ENCODE measurements around the gene TANGO6.

The TANGO6 gene

GRCh38 chr16:69031877-69032301 is 188.6 kb downstream of the TANGO6 start:
- H3K4me1 ChIP-seq (ENCODE audit: control insufficient read depth, low read depth, low read length): no peaks in the 10 kb centered on the region
- H3K27ac ChIP-seq (ENCODE audit: low read length): no peak overlapping the region
- no peak overlapping the region for H3K4me3 ChIP-seq (ENCODE audit: low read length)
- no peak overlapping the region for H3K9ac ChIP-seq (ENCODE audit: low read length)
- no peaks in the 10 kb centered on the region for H3K9me3 ChIP-seq (ENCODE audit: control insufficient read depth, low read depth, low read length)
- no peaks in the 10 kb centered on the region for H3K27me3 ChIP-seq (ENCODE audit: control insufficient read depth, insufficient read depth, low read length)
- no peaks in the 10 kb centered on the region for H3K36me3 ChIP-seq (ENCODE audit: control insufficient read depth, low read depth, low read length)

DNA sequence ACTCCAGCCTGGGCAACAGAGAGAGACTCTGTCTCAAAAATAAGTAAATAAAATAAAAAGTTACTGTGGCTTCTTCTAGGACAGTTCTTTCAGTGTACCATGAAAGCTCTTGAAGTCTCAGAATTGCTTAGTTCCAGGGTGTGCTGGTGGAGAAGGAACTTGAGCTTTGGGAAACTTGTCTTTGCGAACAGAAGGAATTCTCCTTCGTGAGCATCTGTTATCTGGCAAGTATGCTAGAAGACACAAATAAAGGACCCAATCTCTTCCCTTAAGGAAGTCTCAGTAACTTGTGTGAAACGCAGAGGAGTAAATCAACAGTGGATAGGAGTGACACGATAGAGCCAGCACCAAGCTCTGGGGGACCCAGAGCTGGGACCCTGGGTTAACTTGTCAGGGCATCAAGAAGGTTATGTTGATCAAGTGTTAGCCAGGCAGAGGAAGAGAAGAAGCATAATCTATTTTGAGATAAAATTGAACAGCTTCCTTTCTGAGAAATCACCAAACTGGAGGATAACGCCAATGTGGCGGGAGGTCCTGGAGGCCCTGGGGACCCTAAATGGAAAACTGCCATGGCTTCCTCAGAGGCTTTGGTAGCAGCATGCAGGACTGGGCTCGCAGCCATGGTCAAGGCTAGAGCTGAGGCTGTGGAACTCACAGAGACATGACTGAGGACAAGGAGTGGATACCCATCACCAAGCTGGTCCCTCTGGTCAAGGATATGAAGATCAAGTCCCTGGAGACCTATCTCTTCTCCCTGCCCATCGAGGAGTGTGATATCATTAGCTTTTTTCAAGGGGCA is 190.0 kb downstream of the TANGO6 start:
- Histone ChIP-seq H3K4me3 (ENCODE audit: low read length) (no peak overlapping the region), H3K36me3 (ENCODE audit: control insufficient read depth, low read depth, low read length) (no peaks in the 10 kb centered on the region), H3K27me3 (ENCODE audit: control insufficient read depth, insufficient read depth, low read length) (no peaks in the 10 kb centered on the region), H3K9me3 (ENCODE audit: control insufficient read depth, low read depth, low read length) (no peaks in the 10 kb centered on the region), H3K27ac (ENCODE audit: low read length) (no peak overlapping the region), H3K9ac (ENCODE audit: low read length) (no peak overlapping the region), H3K4me1 (ENCODE audit: control insufficient read depth, low read depth, low read length) (no peaks in the 10 kb centered on the region)

GRCh38 chr16:69035375-69035774 is 192.0 kb downstream of the TANGO6 start:
- no peaks in the 10 kb centered on the region for H3K9me3 ChIP-seq (ENCODE audit: control insufficient read depth, low read depth, low read length)
- H3K4me3 ChIP-seq (ENCODE audit: low read length): no peak overlapping the region
- H3K4me1 ChIP-seq (ENCODE audit: control insufficient read depth, low read depth, low read length): no peaks in the 10 kb centered on the region
- no peak overlapping the region for H3K9ac ChIP-seq (ENCODE audit: low read length)
- H3K27ac ChIP-seq (ENCODE audit: low read length): no peak overlapping the region
- no peaks in the 10 kb centered on the region for H3K36me3 ChIP-seq (ENCODE audit: control insufficient read depth, low read depth, low read length)
- no peaks in the 10 kb centered on the region for H3K27me3 ChIP-seq (ENCODE audit: control insufficient read depth, insufficient read depth, low read length)

DNA sequence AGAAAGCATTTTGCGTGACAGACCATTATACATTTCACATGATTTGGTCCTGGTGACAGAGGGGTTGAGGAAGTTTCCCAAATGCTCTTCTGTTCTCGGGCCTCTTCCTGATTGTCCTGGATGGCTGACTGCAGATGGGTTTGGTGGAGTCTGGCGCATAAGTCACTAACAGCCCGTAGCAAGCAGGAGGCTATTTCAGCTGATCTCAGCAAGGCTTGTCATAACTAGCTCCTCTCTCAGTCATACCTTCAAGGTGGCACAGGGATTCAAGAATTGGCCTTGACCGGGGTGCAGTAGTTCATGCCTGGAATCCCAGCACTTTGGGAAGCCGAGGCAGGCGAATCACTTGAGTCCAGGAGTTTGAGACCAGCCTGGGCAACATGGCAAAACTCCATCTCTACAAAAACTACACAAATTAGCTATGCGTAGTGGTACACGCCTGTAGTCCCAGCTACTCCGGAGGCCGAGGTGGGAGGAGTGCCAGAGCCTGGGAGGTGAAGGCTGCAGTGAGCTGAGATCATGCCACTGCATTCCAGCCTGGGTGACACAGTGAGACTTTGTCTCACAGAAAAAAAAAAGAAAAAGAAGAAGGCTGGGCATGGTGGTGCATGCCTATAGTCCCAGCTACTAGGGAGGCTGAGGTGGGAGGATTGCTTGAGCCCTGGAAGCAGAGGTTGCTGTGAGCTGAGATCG is 193.2 kb downstream of the TANGO6 start:
- peaks cover 3% of the 10 kb centered on the region for H3K36me3 ChIP-seq (ENCODE audit: control insufficient read depth, low read depth, low read length)
- H3K4me3 ChIP-seq (ENCODE audit: low read length): no peak overlapping the region
- H3K9me3 ChIP-seq (ENCODE audit: control insufficient read depth, low read depth, low read length): peaks cover under 1% of the 10 kb centered on the region
- no peaks in the 10 kb centered on the region for H3K27me3 ChIP-seq (ENCODE audit: control insufficient read depth, insufficient read depth, low read length)
- H3K4me1 ChIP-seq (ENCODE audit: control insufficient read depth, low read depth, low read length): no peaks in the 10 kb centered on the region
- no peak overlapping the region for H3K9ac ChIP-seq (ENCODE audit: low read length)
- H3K27ac ChIP-seq (ENCODE audit: low read length): no peak overlapping the region

DNA sequence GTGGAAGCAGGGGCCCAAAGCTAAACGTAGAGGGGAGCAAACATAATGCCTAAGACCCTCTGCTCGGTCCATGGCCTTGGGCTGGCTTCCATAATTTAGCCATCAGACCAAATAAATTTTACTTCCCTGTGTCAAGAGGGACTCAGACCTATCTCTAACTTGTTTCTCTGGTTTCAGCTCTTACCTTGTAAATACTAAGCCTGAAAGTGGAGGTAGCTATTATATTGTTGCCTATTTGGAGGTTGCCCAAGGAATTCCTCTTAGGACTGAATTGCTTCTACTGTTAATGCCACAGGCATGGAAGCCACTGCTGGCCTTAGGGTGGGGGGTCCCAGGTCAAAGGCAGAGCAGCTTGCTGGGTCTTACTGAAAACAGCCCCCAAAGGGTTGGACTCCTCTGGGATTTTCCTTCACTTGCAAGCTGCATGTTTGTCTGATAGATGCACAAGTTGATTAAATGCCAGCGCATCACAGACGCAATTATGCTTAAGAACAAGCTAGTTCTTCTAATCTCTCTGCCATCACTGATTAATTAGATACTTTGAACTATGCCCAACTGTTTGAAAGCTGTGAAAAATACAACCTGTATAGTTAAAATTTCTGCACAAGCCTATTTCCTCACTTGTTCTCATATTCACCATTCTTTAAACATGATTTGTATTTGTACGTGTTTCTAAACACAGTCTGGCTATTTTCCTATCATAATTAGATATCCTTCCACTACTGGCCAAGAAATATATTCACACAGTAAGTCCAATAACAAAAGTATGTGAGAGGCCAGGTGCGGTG is 194.2 kb downstream of the TANGO6 start:
- Histone ChIP-seq H3K4me3 (ENCODE audit: low read length) (no peak overlapping the region), H3K4me1 (ENCODE audit: control insufficient read depth, low read depth, low read length) (no peaks in the 10 kb centered on the region), H3K27ac (ENCODE audit: low read length) (no peak overlapping the region)

DNA sequence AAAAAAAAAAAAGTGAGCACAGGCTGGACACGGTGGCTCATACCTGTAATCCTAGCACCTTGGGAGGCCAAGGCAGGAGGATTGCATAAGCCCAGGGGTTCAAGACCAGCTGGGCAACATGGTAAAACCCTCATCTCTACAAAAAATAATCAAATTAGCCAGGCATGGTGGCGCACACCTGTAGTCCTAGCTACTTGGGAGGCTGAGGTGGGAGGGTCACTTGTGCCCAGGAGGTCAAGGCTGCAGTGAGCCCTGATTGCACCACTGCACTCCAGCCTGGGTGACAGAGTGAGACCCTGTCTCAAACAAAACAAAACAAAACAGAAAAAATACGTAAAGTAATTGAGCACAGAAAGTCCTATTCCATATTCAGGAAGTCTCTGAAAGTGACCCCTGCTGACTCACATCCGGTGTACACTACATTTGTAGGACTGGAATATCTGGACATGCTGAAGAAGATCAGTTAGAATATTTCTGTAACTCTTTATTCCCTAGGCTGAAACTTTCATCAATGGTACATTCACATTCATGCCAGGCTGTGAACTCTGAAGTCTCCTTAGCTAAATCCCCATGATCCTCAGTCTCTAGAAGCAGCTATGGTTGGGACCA is 196.1 kb downstream of the TANGO6 start:
- peaks cover 4% of the 10 kb centered on the region for H3K36me3 ChIP-seq (ENCODE audit: control insufficient read depth, low read depth, low read length)
- no peak overlapping the region for H3K4me3 ChIP-seq (ENCODE audit: low read length)
- peaks cover 5% of the 10 kb centered on the region for H3K9me3 ChIP-seq (ENCODE audit: control insufficient read depth, low read depth, low read length)
- H3K27me3 ChIP-seq (ENCODE audit: control insufficient read depth, insufficient read depth, low read length): no peaks in the 10 kb centered on the region
- H3K9ac ChIP-seq (ENCODE audit: low read length): no peak overlapping the region
- no peak overlapping the region for H3K27ac ChIP-seq (ENCODE audit: low read length)
- H3K4me1 ChIP-seq (ENCODE audit: control insufficient read depth, low read depth, low read length): no peaks in the 10 kb centered on the region

More for the DNA sequence above, 194.2 kb downstream of the TANGO6 start:
- Histone ChIP-seq H3K27me3 (ENCODE audit: control insufficient read depth, insufficient read depth, low read length) (no peaks in the 10 kb centered on the region), H3K9ac (ENCODE audit: low read length) (no peak overlapping the region), H3K36me3 (ENCODE audit: control insufficient read depth, low read depth, low read length) (peaks cover 4% of the 10 kb centered on the region), H3K9me3 (ENCODE audit: control insufficient read depth, low read depth, low read length) (peaks cover 5% of the 10 kb centered on the region)

- no peaks in the 10 kb centered on the region for H3K27me3 ChIP-seq (ENCODE audit: control insufficient read depth, insufficient read depth, low read length)
- no peak overlapping the region for H3K27ac ChIP-seq (ENCODE audit: low read length)
- peaks cover 5% of the 10 kb centered on the region for H3K9me3 ChIP-seq (ENCODE audit: control insufficient read depth, low read depth, low read length)
- no peak overlapping the region for H3K4me3 ChIP-seq (ENCODE audit: low read length)
- H3K9ac ChIP-seq (ENCODE audit: low read length): no peak overlapping the region
- H3K36me3 ChIP-seq (ENCODE audit: control insufficient read depth, low read depth, low read length): peaks cover 4% of the 10 kb centered on the region
- no peaks in the 10 kb centered on the region for H3K4me1 ChIP-seq (ENCODE audit: control insufficient read depth, low read depth, low read length)
Measured at GRCh38 chr16:69040144-69040909, 197.0 kb downstream of the TANGO6 start.

DNA sequence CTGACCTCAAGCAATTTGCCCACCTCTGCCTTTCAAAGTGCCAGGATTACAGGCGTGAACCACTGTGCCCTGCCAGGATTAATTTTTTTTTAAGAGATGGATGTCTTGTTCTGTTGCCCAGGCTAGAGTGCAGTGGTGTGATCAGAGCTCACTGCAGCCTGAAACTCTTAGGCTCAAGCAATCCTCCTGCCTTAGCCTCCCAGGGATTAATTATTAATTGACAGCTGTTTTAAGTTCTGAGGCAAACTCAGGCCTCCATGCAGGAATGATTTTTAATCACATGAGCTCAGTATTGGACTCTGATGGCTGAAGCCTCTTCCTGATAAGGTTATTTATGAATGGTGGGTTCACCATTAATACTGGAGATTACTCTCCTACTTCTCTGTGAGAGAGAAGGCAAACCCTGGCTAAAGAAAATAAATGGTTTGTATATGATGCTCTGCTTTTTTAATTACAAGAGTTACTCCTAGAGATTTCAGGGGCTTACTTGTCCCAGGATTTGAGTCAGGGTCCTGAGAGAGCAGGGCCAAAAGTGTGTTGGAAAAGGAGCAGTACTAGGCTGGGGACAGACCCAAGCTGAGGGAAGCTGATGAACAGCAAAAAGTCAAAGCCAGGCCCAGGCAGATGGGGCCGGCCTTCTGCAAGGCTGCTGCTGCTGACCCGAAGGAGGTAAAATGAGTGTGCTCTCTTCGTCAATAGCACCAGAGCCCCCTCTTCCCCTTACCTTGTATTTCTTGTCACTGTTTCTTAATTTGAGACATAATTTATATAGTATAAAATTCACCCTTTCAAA is 205.2 kb downstream of the TANGO6 start:
- Histone ChIP-seq H3K4me3 (ENCODE audit: low read length) (no peak overlapping the region), H3K27me3 (ENCODE audit: control insufficient read depth, insufficient read depth, low read length) (no peaks in the 10 kb centered on the region), H3K36me3 (ENCODE audit: control insufficient read depth, low read depth, low read length) (no peaks in the 10 kb centered on the region), H3K27ac (ENCODE audit: low read length) (no peak overlapping the region), H3K9ac (ENCODE audit: low read length) (no peak overlapping the region), H3K4me1 (ENCODE audit: control insufficient read depth, low read depth, low read length) (no peaks in the 10 kb centered on the region), H3K9me3 (ENCODE audit: control insufficient read depth, low read depth, low read length) (no peaks in the 10 kb centered on the region)

DNA sequence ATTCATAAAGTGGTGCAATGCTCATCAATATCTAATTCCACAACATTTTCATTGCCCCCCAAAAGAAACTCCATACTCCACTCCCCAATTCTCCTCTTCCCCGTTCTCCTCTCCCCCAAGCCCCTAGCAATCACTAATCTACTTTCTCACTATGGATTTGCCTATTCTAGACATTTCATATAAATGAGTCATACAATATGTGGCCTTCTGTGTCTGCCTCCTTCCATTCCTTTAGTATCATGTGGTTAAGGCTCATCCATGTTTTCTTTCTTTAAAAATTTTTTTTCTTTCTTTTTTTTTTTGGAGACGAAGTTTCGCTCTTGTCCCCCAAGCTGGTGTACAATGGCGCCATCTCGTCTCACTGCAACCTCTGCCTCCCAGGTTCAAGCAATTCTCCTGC is 205.8 kb downstream of the TANGO6 start:
- no peak overlapping the region for H3K4me3 ChIP-seq (ENCODE audit: low read length)
- no peaks in the 10 kb centered on the region for H3K27me3 ChIP-seq (ENCODE audit: control insufficient read depth, insufficient read depth, low read length)
- H3K27ac ChIP-seq (ENCODE audit: low read length): no peak overlapping the region
- H3K4me1 ChIP-seq (ENCODE audit: control insufficient read depth, low read depth, low read length): no peaks in the 10 kb centered on the region
- H3K9ac ChIP-seq (ENCODE audit: low read length): no peak overlapping the region
- no peaks in the 10 kb centered on the region for H3K9me3 ChIP-seq (ENCODE audit: control insufficient read depth, low read depth, low read length)
- no peaks in the 10 kb centered on the region for H3K36me3 ChIP-seq (ENCODE audit: control insufficient read depth, low read depth, low read length)

- Histone ChIP-seq H3K27me3 (ENCODE audit: control insufficient read depth, insufficient read depth, low read length) (no peaks in the 10 kb centered on the region), H3K4me3 (ENCODE audit: low read length) (no peak overlapping the region), H3K4me1 (ENCODE audit: control insufficient read depth, low read depth, low read length) (no peaks in the 10 kb centered on the region), H3K9ac (ENCODE audit: low read length) (no peak overlapping the region), H3K9me3 (ENCODE audit: control insufficient read depth, low read depth, low read length) (no peaks in the 10 kb centered on the region), H3K27ac (ENCODE audit: low read length) (no peak overlapping the region), H3K36me3 (ENCODE audit: control insufficient read depth, low read depth, low read length) (no peaks in the 10 kb centered on the region)
Measured at GRCh38 chr16:69049603-69050375, 206.5 kb downstream of the TANGO6 start.

All from iPS-18a (cell line).